Skeletal muscle satellite cell (primary cell): Measurements from ENCODE around the gene DCAF4L1.

ENCODE experiments used
- H3K27me3 ChIP-seq: 2 replicates; pipeline ENCODE4 v1.7.0; 2013; ENCODE audit warnings: low read length; ENCODE audit not compliant: control insufficient read depth, insufficient read depth
- H3K36me3 ChIP-seq: 2 replicates; pipeline ENCODE4 v1.7.0; 2013; ENCODE audit warnings: mild to moderate bottlenecking, control low read depth, low read length; ENCODE audit not compliant: insufficient read depth
- H3K4me1 ChIP-seq: 2 replicates; pipeline ENCODE4 v1.7.0; 2013; ENCODE audit warnings: low read length; ENCODE audit not compliant: control insufficient read depth, insufficient read depth
- H3K4me2 ChIP-seq: 2 replicates; pipeline ENCODE4 v1.7.0; 2013; ENCODE audit warnings: mild to moderate bottlenecking, low read length
- H3K4me3 ChIP-seq: 2 replicates; pipeline ENCODE4 v1.7.0; 2013; ENCODE audit warnings: low read length
- H3K9ac ChIP-seq: 2 replicates; pipeline ENCODE4 v1.7.0; 2013; ENCODE audit warnings: mild to moderate bottlenecking, low read depth, low read length, moderate library complexity
- H3K9me3 ChIP-seq: replicated peaks from 2 replicates; pipeline ENCODE4 v1.7.0; 2013; ENCODE audit warnings: mild to moderate bottlenecking, control low read depth, low read length

The DCAF4L1 gene

GRCh38 chr4:41957634-41958033 lies 23.9 kb upstream of the DCAF4L1 start:
- Histone ChIP-seq H3K36me3 (peaks cover 14% of the 10 kb centered on the region), H3K9me3 (no peaks in the 10 kb centered on the region), H3K4me2 (no peak overlapping the region), H3K27me3 (no peaks in the 10 kb centered on the region), H3K4me3 (no peak overlapping the region), H3K4me1 (no peaks in the 10 kb centered on the region), H3K9ac (no peak overlapping the region)

- Histone ChIP-seq H3K9me3 (no peaks in the 10 kb centered on the region), H3K4me3 (no peak overlapping the region), H3K4me1 (no peaks in the 10 kb centered on the region), H3K36me3 (no peaks in the 10 kb centered on the region), H3K27me3 (no peaks in the 10 kb centered on the region), H3K9ac (no peak overlapping the region), H3K4me2 (no peak overlapping the region)
Observed at GRCh38 chr4:41963105-41963504, 18.5 kb upstream of the DCAF4L1 start.

GRCh38 chr4:41964401-41964800 lies 17.2 kb upstream of the DCAF4L1 start:
- Histone ChIP-seq H3K9me3 (no peaks in the 10 kb centered on the region), H3K4me2 (no peak overlapping the region), H3K4me3 (no peak overlapping the region), H3K27me3 (no peaks in the 10 kb centered on the region), H3K4me1 (no peaks in the 10 kb centered on the region), H3K9ac (no peak overlapping the region), H3K36me3 (no peaks in the 10 kb centered on the region)

- no peaks in the 10 kb centered on the region for H3K4me1 ChIP-seq
- no peak overlapping the region for H3K9ac ChIP-seq
- H3K9me3 ChIP-seq: no peaks in the 10 kb centered on the region
- no peaks in the 10 kb centered on the region for H3K27me3 ChIP-seq
- H3K4me2 ChIP-seq: no peak overlapping the region
- H3K4me3 ChIP-seq: no peak overlapping the region
- H3K36me3 ChIP-seq: no peaks in the 10 kb centered on the region
Observed at GRCh38 chr4:41967392-41967791, 14.2 kb upstream of the DCAF4L1 start.

GRCh38 chr4:41969671-41970070 lies 11.9 kb upstream of the DCAF4L1 start:
- Histone ChIP-seq H3K9ac (no peak overlapping the region), H3K4me2 (no peak overlapping the region), H3K4me1 (no peaks in the 10 kb centered on the region), H3K27me3 (no peaks in the 10 kb centered on the region), H3K4me3 (no peak overlapping the region), H3K36me3 (no peaks in the 10 kb centered on the region), H3K9me3 (no peaks in the 10 kb centered on the region)

GRCh38 chr4:41975341-41975740 lies 6.2 kb upstream of the DCAF4L1 start:
- Histone ChIP-seq H3K4me3 (no peak overlapping the region), H3K4me1 (peaks cover 7% of the 10 kb centered on the region), H3K9ac (no peak overlapping the region), H3K9me3 (no peaks in the 10 kb centered on the region), H3K27me3 (no peaks in the 10 kb centered on the region), H3K4me2 (no peak overlapping the region), H3K36me3 (no peaks in the 10 kb centered on the region)

- Histone ChIP-seq H3K27me3 (no peaks in the 10 kb centered on the region), H3K9me3 (no peaks in the 10 kb centered on the region), H3K4me2 (no peak overlapping the region), H3K4me3 (no peak overlapping the region), H3K9ac (no peak overlapping the region), H3K36me3 (no peaks in the 10 kb centered on the region), H3K4me1 (peaks cover 7% of the 10 kb centered on the region)
Observed at GRCh38 chr4:41976775-41977516, 4.6 kb upstream of the DCAF4L1 start.

GRCh38 chr4:41977709-41978108 lies 3.8 kb upstream of the DCAF4L1 start:
- no peaks in the 10 kb centered on the region for H3K27me3 ChIP-seq
- no peaks in the 10 kb centered on the region for H3K36me3 ChIP-seq
- no peak overlapping the region for H3K4me3 ChIP-seq
- H3K9ac ChIP-seq: no peak overlapping the region
- H3K4me1 ChIP-seq: peaks cover 7% of the 10 kb centered on the region
- no peaks in the 10 kb centered on the region for H3K9me3 ChIP-seq
- H3K4me2 ChIP-seq: no peak overlapping the region

GRCh38 chr4:41982716-41983115 lies 1.2 kb downstream of the DCAF4L1 start:
- Histone ChIP-seq H3K4me3 (no peak overlapping the region), H3K9me3 (no peaks in the 10 kb centered on the region), H3K36me3 (no peaks in the 10 kb centered on the region), H3K4me1 (peaks cover 4% of the 10 kb centered on the region), H3K4me2 (no peak overlapping the region), H3K27me3 (no peaks in the 10 kb centered on the region), H3K9ac (no peak overlapping the region)

GRCh38 chr4:41985151-41985550 lies 3.6 kb downstream of the DCAF4L1 start:
- no peaks in the 10 kb centered on the region for H3K27me3 ChIP-seq
- H3K36me3 ChIP-seq: no peaks in the 10 kb centered on the region
- H3K4me3 ChIP-seq: no peak overlapping the region
- H3K4me1 ChIP-seq: peaks cover 4% of the 10 kb centered on the region
- no peak overlapping the region for H3K4me2 ChIP-seq
- H3K9ac ChIP-seq: no peak overlapping the region
- no peaks in the 10 kb centered on the region for H3K9me3 ChIP-seq

GRCh38 chr4:41989994-41990364 lies 8.4 kb downstream of the DCAF4L1 start:
- Histone ChIP-seq H3K9ac (peak overlapping the region; percentile 95), H3K9me3 (no peaks in the 10 kb centered on the region), H3K4me1 (peaks cover 18% of the 10 kb centered on the region), H3K27me3 (no peaks in the 10 kb centered on the region), H3K4me2 (peak overlapping the region; percentile 86), H3K36me3 (no peaks in the 10 kb centered on the region), H3K4me3 (peak overlapping the region; percentile 83)

GRCh38 chr4:41990365-41991111 lies 9.0 kb downstream of the DCAF4L1 start, which contains the start of gene SLC30A9:
SLC30A9 (plus strand) TSS chr4:41990530; CDS start chr4:41990652, 122 bp downstream.
- peaks cover 18% of the 10 kb centered on the region for H3K4me1 ChIP-seq
- H3K9me3 ChIP-seq: no peaks in the 10 kb centered on the region
- no peaks in the 10 kb centered on the region for H3K36me3 ChIP-seq

More at GRCh38 chr4:41990365-41991111, 9.0 kb downstream of the DCAF4L1 start, which contains the start of gene SLC30A9:
- peak within 1 kb of the TSS; percentile 86 for H3K4me2 ChIP-seq
- H3K4me3 ChIP-seq: peak within 1 kb of the TSS; percentile 83
- no peaks in the 10 kb centered on the region for H3K27me3 ChIP-seq
- peak within 1 kb of the TSS; percentile 95 for H3K9ac ChIP-seq
